GM23338 (cell line): Measurements from ENCODE around the gene STX8. TPM values are rescaled to one million over a fixed set of nuclear protein-coding genes. Genes with fewer than 3 reads are reported as not detected.

Source experiments
- ATAC-seq: fragments of 200-7000 bp; cut with Tn5 transposase; 3 replicates; pipeline ENCODE4 v1.9.1; 2020
- DNase-seq: peaks from one replicate; pipeline ENCODE4 v3.0.0-alpha.2; 2015; ENCODE audit warnings: low spot score
- H2AFZ ChIP-seq: fragments of 200-600 bp; sonication (generic); 2 replicates; pipeline ENCODE4 v1.8.0; 2016; ENCODE audit warnings: antibody characterized with exemption, mild to moderate bottlenecking, moderate library complexity
- H3F3A ChIP-seq: fragments of 200-600 bp; sonication (generic); replicated peaks from 2 replicates; pipeline ENCODE4 v1.8.0; 2017; ENCODE audit warnings: antibody characterized with exemption, mixed run types, low read depth
- H3K27ac ChIP-seq: fragments of 200-600 bp; sonication (generic); 2 replicates; pipeline ENCODE4 v1.6.1; 2016; ENCODE audit warnings: low read depth
- H3K27me3 ChIP-seq: fragments of 200-600 bp; sonication (generic); 2 replicates; pipeline ENCODE4 v1.8.0; 2016; ENCODE audit warnings: mild to moderate bottlenecking, mixed run types, moderate library complexity; ENCODE audit not compliant: insufficient read depth
- H3K36me3 ChIP-seq: fragments of 200-600 bp; sonication (generic); 2 replicates; pipeline ENCODE4 v1.8.0; 2016; ENCODE audit warnings: mild to moderate bottlenecking; ENCODE audit not compliant: insufficient read depth
- H3K4me1 ChIP-seq: fragments of 200-600 bp; sonication (generic); 2 replicates; pipeline ENCODE4 v1.8.0; 2016; ENCODE audit warnings: mild to moderate bottlenecking, moderate library complexity; ENCODE audit not compliant: insufficient read depth
- H3K4me2 ChIP-seq: fragments of 200-600 bp; sonication (generic); 2 replicates; pipeline ENCODE4 v1.7.1; 2017; ENCODE audit warnings: mixed run types
- H3K4me3 ChIP-seq: fragments of 200-600 bp; sonication (generic); 2 replicates; pipeline ENCODE4 v1.6.1; 2016; ENCODE audit warnings: mixed run types
- H3K79me2 ChIP-seq: fragments of 200-600 bp; sonication (generic); replicated peaks from 2 replicates; pipeline ENCODE4 v1.8.0; 2017; ENCODE audit warnings: mild to moderate bottlenecking; ENCODE audit not compliant: insufficient read depth
- H3K9me2 ChIP-seq: fragments of 200-600 bp; sonication (generic); 2 replicates; pipeline ENCODE4 v1.8.0; 2017; ENCODE audit not compliant: insufficient read depth
- H4K20me1 ChIP-seq: fragments of 200-600 bp; sonication (generic); replicated peaks from 2 replicates; pipeline ENCODE4 v1.8.0; 2017; ENCODE audit warnings: mild to moderate bottlenecking; ENCODE audit not compliant: insufficient read depth
- H3K27ac Mint-ChIP-seq: 2 replicates; pipeline ENCODE4 v1.8.0; 2020; ENCODE audit warnings: inconsistent platforms, mild to moderate bottlenecking, moderate library complexity, mixed read lengths
- H3K27me3 Mint-ChIP-seq: 3 replicates; pipeline ENCODE4 v1.8.0; 2022; ENCODE audit warnings: low read depth, mild to moderate bottlenecking, moderate library complexity, mixed read lengths, inconsistent platforms; ENCODE audit not compliant: insufficient read depth, poor library complexity
- H3K36me3 Mint-ChIP-seq: 3 replicates; pipeline ENCODE4 v1.8.0; 2021; ENCODE audit warnings: low read depth, mild to moderate bottlenecking, inconsistent platforms, moderate library complexity, mixed read lengths
- H3K4me1 Mint-ChIP-seq: 3 replicates; pipeline ENCODE4 v1.8.0; 2020; ENCODE audit warnings: mild to moderate bottlenecking, inconsistent platforms, mixed read lengths
- H3K4me3 Mint-ChIP-seq: 3 replicates; pipeline ENCODE4 v1.8.0; 2021; ENCODE audit warnings: moderate library complexity, mild to moderate bottlenecking, inconsistent platforms, mixed read lengths
- H3K9me3 Mint-ChIP-seq: 3 replicates; pipeline ENCODE4 v1.8.0; 2020; ENCODE audit warnings: moderate library complexity, mild to moderate bottlenecking, inconsistent platforms, mixed read lengths
- CREB1 ChIP-seq: fragments of 250-450 bp; sonication (Bioruptor Pico); IDR thresholded peaks from 2 replicates; pipeline ENCODE4 v1.5.0; 2020; ENCODE audit warnings: low read depth, mild to moderate bottlenecking, moderate library complexity
- CTCF ChIP-seq, 2 experiments: fragments of 200-600 bp in 1 of 2; sonication (generic) in 1 of 2; conservative IDR thresholded peaks; 2 replicates each; pipeline versions ENCODE4 v1.5.1 to v1.6.1; 2016 to 2017; ENCODE audit warnings: antibody characterized with exemption in 2 of 2, low read depth in 2 of 2, mild to moderate bottlenecking in 2 of 2, moderate library complexity in 1 of 2
- JUNB ChIP-seq: IDR thresholded peaks from one replicate; pipeline ENCODE4 v1.6.1; 2016; ENCODE audit warnings: antibody characterized with exemption; ENCODE audit not compliant: unreplicated experiment
- NANOG ChIP-seq: IDR thresholded peaks from 2 replicates; pipeline ENCODE4 v1.6.1; 2016; ENCODE audit warnings: antibody characterized with exemption, borderline replicate concordance
- POLR2AphosphoS5 ChIP-seq: IDR thresholded peaks from 2 replicates; pipeline ENCODE4 v1.6.1; 2016; ENCODE audit warnings: antibody characterized with exemption, low read depth
- REST ChIP-seq: IDR thresholded peaks from one replicate; pipeline ENCODE4 v1.6.1; 2018; ENCODE audit warnings: antibody characterized with exemption; ENCODE audit not compliant: unreplicated experiment
- ZNF114 ChIP-seq: fragments of 250-450 bp; sonication (Bioruptor Pico); IDR thresholded peaks from 2 replicates; pipeline ENCODE4 v1.5.0; 2020; ENCODE audit warnings: mild to moderate bottlenecking, moderate library complexity
- polyA plus RNA-seq: library from polyadenylated mRNA; unstranded; fragments of >200 nt; fragmentation: Nextera tagmentation; extraction: Ambion mirVana; gene quantifications from 2 replicates; pipeline ENCODE4 v1.2.1, GENCODE V29; 2016
- total RNA-seq: library from RNA; depleted of rRNA; stranded (reverse); fragments of >200 nt; shearing (Covaris generic); gene quantifications from 2 replicates; pipeline ENCODE4 v1.2.3, GENCODE V29; 2014

The STX8 gene
- total and polyA plus RNA-seq, 2 experiments from 2014 or later: 59.4 to 82.3 TPM

GRCh38 chr17:9402590-9403199 lies 172.9 kb downstream of the STX8 start:
- peaks cover 16% of the 10 kb centered on the region for H3K4me1 Mint-ChIP-seq
- H3K4me3 Mint-ChIP-seq: no peak overlapping the region
- ATAC-seq (peak; percentile 81), DNase-seq (peak; percentile 83)
- H2AFZ ChIP-seq: no peak overlapping the region
- H3K79me2 ChIP-seq: no peaks in the 10 kb centered on the region
- H3F3A ChIP-seq: no peaks in the 10 kb centered on the region
- no peak overlapping the region for H3K27ac Mint-ChIP-seq
- H3K27me3 Mint-ChIP-seq: peaks cover 5% of the 10 kb centered on the region
- no peaks in the 10 kb centered on the region for H3K36me3 Mint-ChIP-seq
- H3K9me2 ChIP-seq: no peaks in the 10 kb centered on the region; the same call in 1 of the 2 replicates
- no peaks in the 10 kb centered on the region; the same call in 2 of the 3 replicates for H3K9me3 Mint-ChIP-seq
- no peaks in the 10 kb centered on the region for H3K36me3 ChIP-seq
- TF ChIP-seq CTCF (conservative IDR thresholded peaks at IDR 0.05; ENCODE audit: low read depth in 2 of 2) (peak; percentile 78 to 79), CREB1 (CRISPR knock-in tag) (no peak)
- H3K4me2 ChIP-seq: no peak overlapping the region
- no peaks in the 10 kb centered on the region for H4K20me1 ChIP-seq
- no peak overlapping the region for H3K27ac ChIP-seq
- H3K27me3 ChIP-seq: no peaks in the 10 kb centered on the region
- no peaks in the 10 kb centered on the region for H3K4me1 ChIP-seq
- no peak overlapping the region for H3K4me3 ChIP-seq

- H3K27me3 Mint-ChIP-seq: peaks cover 5% of the 10 kb centered on the region
- Histone ChIP-seq H4K20me1 (no peaks in the 10 kb centered on the region), H3F3A (no peaks in the 10 kb centered on the region), H3K4me2 (0 out of 2 replicates have a peak overlapping the region, but pooled peaks have one; percentile 46), H3K4me1 (no peaks in the 10 kb centered on the region), H3K9me2 (no peaks in the 10 kb centered on the region; the same call in 1 of the 2 replicates), H3K4me3 (no peak overlapping the region), H3K36me3 (no peaks in the 10 kb centered on the region), H3K27ac (no peak overlapping the region), H3K27me3 (no peaks in the 10 kb centered on the region), H2AFZ (no peak overlapping the region), H3K79me2 (no peaks in the 10 kb centered on the region)
- ATAC-seq (no peak), DNase-seq (peak; percentile 15)
- H3K27ac Mint-ChIP-seq: no peak overlapping the region; the same call in 1 of the 2 replicates
- no peaks in the 10 kb centered on the region for H3K36me3 Mint-ChIP-seq
- H3K4me1 Mint-ChIP-seq: peaks cover 9% of the 10 kb centered on the region
- H3K9me3 Mint-ChIP-seq: no peaks in the 10 kb centered on the region; the same call in 2 of the 3 replicates
- no peak overlapping the region for H3K4me3 Mint-ChIP-seq
- TF ChIP-seq NANOG: no peak
- no peak for TF ChIP-seq REST
- TF ChIP-seq ZNF114 (CRISPR knock-in tag): no peak
- TF ChIP-seq CTCF (conservative IDR thresholded peaks at IDR 0.05; ENCODE audit: low read depth in 2 of 2): no peak
- TF ChIP-seq JUNB: no peak
- TF ChIP-seq POLR2AphosphoS5: no peak
Observed at GRCh38 chr17:9401434-9401833, 174.2 kb downstream of the STX8 start.
